GM18526 (cell line): ENCODE data around the gene SOX10.

Source experiments
- POLR2A ChIP-seq: IDR thresholded peaks from 3 replicates; pipeline ENCODE4 v1.6.1; 2011; ENCODE audit not compliant: insufficient read length; ENCODE audit errors: extremely low read depth

Gene SOX10

GRCh38 chr22:38021206-38021605 is 36.9 kb upstream of the SOX10 start:
- no peak for TF ChIP-seq POLR2A

- no peak for TF ChIP-seq POLR2A
Measured at GRCh38 chr22:38018938-38019827, 34.8 kb upstream of the SOX10 start.

GRCh38 chr22:38017939-38018885 is 33.9 kb upstream of the SOX10 start:
- no peak for TF ChIP-seq POLR2A

GRCh38 chr22:38017272-38017920 is 33.0 kb upstream of the SOX10 start:
- no peak for TF ChIP-seq POLR2A

GRCh38 chr22:38016182-38017151 is 32.1 kb upstream of the SOX10 start:
- TF ChIP-seq POLR2A = no peak

- TF ChIP-seq POLR2A = no peak
Measured at GRCh38 chr22:38014083-38014482, 29.7 kb upstream of the SOX10 start.

- no peak for TF ChIP-seq POLR2A
Measured at GRCh38 chr22:38012604-38013072, 28.3 kb upstream of the SOX10 start.

- TF ChIP-seq POLR2A = no peak
Measured at GRCh38 chr22:38009000-38009806, 24.8 kb upstream of the SOX10 start.

GRCh38 chr22:38007330-38007902 is 23.1 kb upstream of the SOX10 start:
- no peak for TF ChIP-seq POLR2A

GRCh38 chr22:38006906-38007305 is 22.6 kb upstream of the SOX10 start:
- no peak for TF ChIP-seq POLR2A

- TF ChIP-seq POLR2A = no peak
Measured at GRCh38 chr22:38005943-38006342, 21.6 kb upstream of the SOX10 start.

GRCh38 chr22:37999640-38000272 is 15.4 kb upstream of the SOX10 start:
- TF ChIP-seq POLR2A = no peak
